ENCODE results near the gene LRRC55. TPM values are rescaled to one million over a fixed set of nuclear protein-coding genes. Genes with fewer than 3 reads are reported as not detected.

LRRC55 gene
- total RNA-seq, 1 experiment from 2014 or later: not detected

- no peak for DNase-seq (ENCODE audit: low read depth, low spot score)
- TF ChIP-seq POLR2AphosphoS5 (IDR thresholded peaks at IDR 0.05; ENCODE audit: low read depth, low read length): no peak
- Histone ChIP-seq H3K4me3 (replicated peaks in 1 of 2; ENCODE audit: low read depth in 1 of 2, low read length in 2 of 2) (no peak overlapping the region), H3K9me2 (ENCODE audit: insufficient read depth) (no peaks in the 10 kb centered on the region), H4K20me1 (ENCODE audit: insufficient read depth) (no peaks in the 10 kb centered on the region), H3K4me1 (ENCODE audit: control insufficient read depth in 1 of 2, insufficient read depth in 2 of 2, low read length in 2 of 2) (no peaks in the 10 kb centered on the region), H3K79me2 (ENCODE audit: insufficient read depth, low read length) (no peaks in the 10 kb centered on the region), H3K9ac (ENCODE audit: low read length) (no peak overlapping the region), H3K27me3 (ENCODE audit: insufficient read depth, low read length) (peaks cover 39% of the 10 kb centered on the region), H3K4me2 (ENCODE audit: low read length) (no peak overlapping the region), H3K27ac (ENCODE audit: low read depth, low read length) (no peak overlapping the region), H3K36me3 (ENCODE audit: control insufficient read depth in 1 of 2, insufficient read depth in 2 of 2, low read length in 2 of 2) (no peaks in the 10 kb centered on the region), H3K9me3 (ENCODE audit: control insufficient read depth in 1 of 2, insufficient read depth in 1 of 2, low read depth in 1 of 2, low read length in 2 of 2) (no peaks in the 10 kb centered on the region), H2AFZ (ENCODE audit: low read depth, low read length, poor library complexity, severe bottlenecking) (no peak overlapping the region)
- ChIA-PET POLR2A (no interaction called here), CTCF (interaction anchor here (1.5 to 6.0 kb wide), 2 partner anchors 110 to 116 kb away, joined by 3 to 105 read pairs; no protein-coding TSS in a partner anchor), RAD21 (ENCODE audit: low non-redundant PET in 1 of 2, low total read pairs in 2 of 2, uncharacterized antibody in 2 of 2, unreplicated experiment in 2 of 2) (no interaction called here)
- no TSS peak for BruUV-seq (replicated peaks)
- intact Hi-C loops (cut with micrococcal nuclease): no loop called here
- no peak for ATAC-seq
Observed at GRCh38 chr11:57133366-57134038, 48.3 kb upstream of the LRRC55 start.

GRCh38 chr11:57134284-57134683, 47.5 kb upstream of the LRRC55 start:
- H3K36me3 ChIP-seq (ENCODE audit: control insufficient read depth in 1 of 2, insufficient read depth in 2 of 2, low read length in 2 of 2): no peaks in the 10 kb centered on the region
- no peak overlapping the region for H3K4me2 ChIP-seq (ENCODE audit: low read length)
- ATAC-seq (no peak), DNase-seq (ENCODE audit: low read depth, low spot score) (no peak)
- no peak overlapping the region for H2AFZ ChIP-seq (ENCODE audit: low read depth, low read length, poor library complexity, severe bottlenecking)
- intact Hi-C loops (cut with micrococcal nuclease): no loop called here
- no peaks in the 10 kb centered on the region for H3K9me3 ChIP-seq (ENCODE audit: control insufficient read depth in 1 of 2, insufficient read depth in 1 of 2, low read depth in 1 of 2, low read length in 2 of 2)
- H3K4me3 ChIP-seq (replicated peaks in 1 of 2; ENCODE audit: low read depth in 1 of 2, low read length in 2 of 2): no peak overlapping the region
- ChIA-PET CTCF (interaction anchor here (6.0 kb wide), 1 partner anchor 115 kb away, joined by 105 read pairs; no protein-coding TSS in a partner anchor), POLR2A (no interaction called here), RAD21 (ENCODE audit: low non-redundant PET in 1 of 2, low total read pairs in 2 of 2, uncharacterized antibody in 2 of 2, unreplicated experiment in 2 of 2) (no interaction called here)
- no peaks in the 10 kb centered on the region for H3K79me2 ChIP-seq (ENCODE audit: insufficient read depth, low read length)
- H4K20me1 ChIP-seq (ENCODE audit: insufficient read depth): no peaks in the 10 kb centered on the region
- no TSS peak for BruUV-seq (replicated peaks)
- H3K27ac ChIP-seq (ENCODE audit: low read depth, low read length): no peak overlapping the region
- H3K9me2 ChIP-seq (ENCODE audit: insufficient read depth): no peaks in the 10 kb centered on the region
- no peaks in the 10 kb centered on the region for H3K4me1 ChIP-seq (ENCODE audit: control insufficient read depth in 1 of 2, insufficient read depth in 2 of 2, low read length in 2 of 2)
- H3K27me3 ChIP-seq (ENCODE audit: insufficient read depth, low read length): peaks cover 32% of the 10 kb centered on the region
- TF ChIP-seq ZNF274 (IDR thresholded peaks at IDR 0.05; ENCODE audit: low read depth, low read length) (no peak), CBX3 (IDR thresholded peaks at IDR 0.05; ENCODE audit: low read depth) (no peak), CEBPB (IDR thresholded peaks at IDR 0.05; ENCODE audit: low read depth) (no peak), SRF (IDR thresholded peaks at IDR 0.05; ENCODE audit: low read depth) (no peak), YY1 (IDR thresholded peaks at IDR 0.05; ENCODE audit: extremely low read depth, insufficient replicate concordance, low read depth, low read length) (no peak), EZH2phosphoT487 (IDR thresholded peaks at IDR 0.05; ENCODE audit: borderline replicate concordance) (no peak), EGR1 (IDR thresholded peaks at IDR 0.05; ENCODE audit: low read depth) (no peak), EZH2 (IDR thresholded peaks at IDR 0.05) (no peak), FOSL1 (IDR thresholded peaks at IDR 0.05; ENCODE audit: low read depth) (no peak), ZFX (IDR thresholded peaks at IDR 0.05) (no peak)
- TF ChIP-seq, protein P1, sequence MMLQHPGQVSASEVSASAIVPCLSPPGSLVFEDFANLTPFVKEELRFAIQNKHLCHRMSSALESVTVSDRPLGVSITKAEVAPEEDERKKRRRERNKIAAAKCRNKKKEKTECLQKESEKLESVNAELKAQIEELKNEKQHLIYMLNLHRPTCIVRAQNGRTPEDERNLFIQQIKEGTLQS (IDR thresholded peaks at IDR 0.05): no peak
- H3K9ac ChIP-seq (ENCODE audit: low read length): no peak overlapping the region
